ENCODE measurements around the gene REST.

REST gene, protein sequence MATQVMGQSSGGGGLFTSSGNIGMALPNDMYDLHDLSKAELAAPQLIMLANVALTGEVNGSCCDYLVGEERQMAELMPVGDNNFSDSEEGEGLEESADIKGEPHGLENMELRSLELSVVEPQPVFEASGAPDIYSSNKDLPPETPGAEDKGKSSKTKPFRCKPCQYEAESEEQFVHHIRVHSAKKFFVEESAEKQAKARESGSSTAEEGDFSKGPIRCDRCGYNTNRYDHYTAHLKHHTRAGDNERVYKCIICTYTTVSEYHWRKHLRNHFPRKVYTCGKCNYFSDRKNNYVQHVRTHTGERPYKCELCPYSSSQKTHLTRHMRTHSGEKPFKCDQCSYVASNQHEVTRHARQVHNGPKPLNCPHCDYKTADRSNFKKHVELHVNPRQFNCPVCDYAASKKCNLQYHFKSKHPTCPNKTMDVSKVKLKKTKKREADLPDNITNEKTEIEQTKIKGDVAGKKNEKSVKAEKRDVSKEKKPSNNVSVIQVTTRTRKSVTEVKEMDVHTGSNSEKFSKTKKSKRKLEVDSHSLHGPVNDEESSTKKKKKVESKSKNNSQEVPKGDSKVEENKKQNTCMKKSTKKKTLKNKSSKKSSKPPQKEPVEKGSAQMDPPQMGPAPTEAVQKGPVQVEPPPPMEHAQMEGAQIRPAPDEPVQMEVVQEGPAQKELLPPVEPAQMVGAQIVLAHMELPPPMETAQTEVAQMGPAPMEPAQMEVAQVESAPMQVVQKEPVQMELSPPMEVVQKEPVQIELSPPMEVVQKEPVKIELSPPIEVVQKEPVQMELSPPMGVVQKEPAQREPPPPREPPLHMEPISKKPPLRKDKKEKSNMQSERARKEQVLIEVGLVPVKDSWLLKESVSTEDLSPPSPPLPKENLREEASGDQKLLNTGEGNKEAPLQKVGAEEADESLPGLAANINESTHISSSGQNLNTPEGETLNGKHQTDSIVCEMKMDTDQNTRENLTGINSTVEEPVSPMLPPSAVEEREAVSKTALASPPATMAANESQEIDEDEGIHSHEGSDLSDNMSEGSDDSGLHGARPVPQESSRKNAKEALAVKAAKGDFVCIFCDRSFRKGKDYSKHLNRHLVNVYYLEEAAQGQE

DNA sequence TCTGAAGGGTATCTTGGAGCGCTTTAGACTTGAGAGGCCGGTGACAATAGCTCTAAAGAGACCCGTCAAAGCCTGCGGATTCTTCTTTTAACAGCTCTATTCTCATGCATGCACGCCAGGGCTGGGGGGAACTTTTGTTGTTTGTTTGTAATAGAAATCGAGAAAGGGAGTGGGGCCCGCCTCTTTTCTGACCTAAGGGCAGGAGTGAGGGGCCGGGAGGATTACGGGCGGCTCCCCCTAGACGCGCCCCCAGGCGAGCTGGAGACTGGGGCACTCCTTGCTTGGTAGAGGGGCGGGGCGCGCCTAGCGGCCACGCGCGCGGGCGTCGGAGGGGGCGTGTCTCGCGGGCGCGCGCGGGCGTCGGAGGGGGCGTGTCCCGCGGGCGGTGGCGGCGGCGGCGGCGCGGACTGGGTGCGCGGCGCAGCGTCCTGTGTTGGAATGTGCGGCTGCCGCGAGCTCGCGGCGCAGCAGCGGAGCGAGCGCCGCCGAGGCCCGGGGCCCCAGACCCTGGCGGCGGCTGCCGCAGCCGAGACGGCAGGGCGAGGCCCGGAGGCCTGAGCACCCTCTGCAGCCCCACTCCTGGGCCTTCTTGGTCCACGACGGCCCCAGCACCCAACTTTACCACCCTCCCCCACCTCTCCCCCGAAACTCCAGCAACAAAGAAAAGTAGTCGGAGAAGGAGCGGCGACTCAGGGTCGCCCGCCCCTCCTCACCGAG lies at the start of gene REST:
Gene REST, plus strand, starts transcription at position 412 of the 717 bp plus-strand sequence. CDS start 2,739 bp downstream, outside the sequence.
- DNase-seq (ENCODE audit: low read depth): no peak
- TF ChIP-seq, protein P1, sequence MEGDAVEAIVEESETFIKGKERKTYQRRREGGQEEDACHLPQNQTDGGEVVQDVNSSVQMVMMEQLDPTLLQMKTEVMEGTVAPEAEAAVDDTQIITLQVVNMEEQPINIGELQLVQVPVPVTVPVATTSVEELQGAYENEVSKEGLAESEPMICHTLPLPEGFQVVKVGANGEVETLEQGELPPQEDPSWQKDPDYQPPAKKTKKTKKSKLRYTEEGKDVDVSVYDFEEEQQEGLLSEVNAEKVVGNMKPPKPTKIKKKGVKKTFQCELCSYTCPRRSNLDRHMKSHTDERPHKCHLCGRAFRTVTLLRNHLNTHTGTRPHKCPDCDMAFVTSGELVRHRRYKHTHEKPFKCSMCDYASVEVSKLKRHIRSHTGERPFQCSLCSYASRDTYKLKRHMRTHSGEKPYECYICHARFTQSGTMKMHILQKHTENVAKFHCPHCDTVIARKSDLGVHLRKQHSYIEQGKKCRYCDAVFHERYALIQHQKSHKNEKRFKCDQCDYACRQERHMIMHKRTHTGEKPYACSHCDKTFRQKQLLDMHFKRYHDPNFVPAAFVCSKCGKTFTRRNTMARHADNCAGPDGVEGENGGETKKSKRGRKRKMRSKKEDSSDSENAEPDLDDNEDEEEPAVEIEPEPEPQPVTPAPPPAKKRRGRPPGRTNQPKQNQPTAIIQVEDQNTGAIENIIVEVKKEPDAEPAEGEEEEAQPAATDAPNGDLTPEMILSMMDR (IDR thresholded peaks at IDR 0.05; ENCODE audit: low read depth, low read length, missing control alignments): no peak

GRCh38 chr4:56859841-56860240 lies 47.9 kb upstream of the REST start:
- no peak overlapping the region for H3K4me3 ChIP-seq (ENCODE audit: low read depth, low read length)
- DNase-seq (ENCODE audit: low read depth): no peak
- TF ChIP-seq, protein P1 (IDR thresholded peaks at IDR 0.05; ENCODE audit: low read depth, low read length, missing control alignments): no peak

More for the DNA sequence above, at the start of gene REST:
- H3K4me3 ChIP-seq (ENCODE audit: low read depth, low read length): peak within 1 kb of the TSS; percentile 79

DNA sequence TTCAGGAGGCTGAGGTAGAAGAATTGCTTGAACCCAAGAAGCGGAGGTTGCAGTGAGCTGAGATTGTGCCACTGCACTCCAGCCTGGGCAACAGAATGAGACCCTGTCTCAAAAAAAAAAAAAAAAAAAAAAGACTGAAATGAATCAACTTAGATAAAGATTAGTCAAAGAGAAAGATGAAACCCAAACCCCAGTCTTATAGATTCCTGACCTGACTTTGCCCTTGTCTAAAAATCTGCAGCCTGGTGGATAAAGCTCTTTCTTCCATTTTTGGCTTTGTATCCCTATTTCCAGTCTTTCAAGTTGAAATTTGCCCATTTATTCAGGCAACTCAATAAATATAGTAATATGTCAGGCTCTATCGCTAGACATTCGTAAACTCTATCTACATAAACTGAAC lies 46.9 kb upstream of the REST start:
- DNase-seq (ENCODE audit: low read depth): no peak
- TF ChIP-seq, protein P1 (IDR thresholded peaks at IDR 0.05; ENCODE audit: low read depth, low read length, missing control alignments): no peak
- no peak overlapping the region for H3K4me3 ChIP-seq (ENCODE audit: low read depth, low read length)

GRCh38 chr4:56861360-56861759 lies 46.3 kb upstream of the REST start:
- TF ChIP-seq, protein P1 (IDR thresholded peaks at IDR 0.05; ENCODE audit: low read depth, low read length, missing control alignments): no peak
- no peak overlapping the region for H3K4me3 ChIP-seq (ENCODE audit: low read depth, low read length)
- no peak for DNase-seq (ENCODE audit: low read depth)

DNA sequence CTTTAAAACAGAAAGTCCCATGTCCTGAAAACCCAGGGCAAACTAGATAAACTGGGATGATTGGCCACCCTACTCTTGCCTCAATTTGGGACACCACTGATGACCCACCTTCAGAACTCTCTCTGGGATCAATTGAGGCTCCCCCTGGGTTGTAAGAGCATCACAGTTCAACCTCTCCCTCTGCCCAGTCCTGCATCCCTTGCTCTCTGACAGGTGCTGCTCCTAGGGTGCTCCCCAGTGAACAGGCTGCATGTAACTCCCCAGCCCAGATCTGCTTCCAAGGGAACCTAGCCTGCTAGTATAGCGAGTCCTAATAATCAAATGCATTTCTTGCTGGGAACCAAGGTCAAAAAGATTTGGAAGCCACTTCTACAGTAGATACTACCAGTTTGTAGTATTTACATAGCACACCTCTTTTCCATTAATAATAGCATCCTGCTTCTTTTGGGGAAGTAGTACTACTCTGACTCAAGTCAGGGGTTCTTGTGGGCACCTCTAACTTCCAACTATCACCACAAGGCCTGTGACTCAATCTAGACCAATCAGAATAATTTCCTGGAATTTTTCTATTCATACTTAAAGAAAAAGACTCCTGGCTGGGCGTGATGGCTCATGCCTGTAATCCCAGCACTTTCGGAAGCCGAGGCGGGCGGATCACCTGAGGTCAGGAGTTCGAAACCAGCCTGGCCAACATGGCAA lies 44.1 kb upstream of the REST start:
- TF ChIP-seq, protein P1 (IDR thresholded peaks at IDR 0.05; ENCODE audit: low read depth, low read length, missing control alignments): no peak
- DNase-seq (ENCODE audit: low read depth): no peak

DNA sequence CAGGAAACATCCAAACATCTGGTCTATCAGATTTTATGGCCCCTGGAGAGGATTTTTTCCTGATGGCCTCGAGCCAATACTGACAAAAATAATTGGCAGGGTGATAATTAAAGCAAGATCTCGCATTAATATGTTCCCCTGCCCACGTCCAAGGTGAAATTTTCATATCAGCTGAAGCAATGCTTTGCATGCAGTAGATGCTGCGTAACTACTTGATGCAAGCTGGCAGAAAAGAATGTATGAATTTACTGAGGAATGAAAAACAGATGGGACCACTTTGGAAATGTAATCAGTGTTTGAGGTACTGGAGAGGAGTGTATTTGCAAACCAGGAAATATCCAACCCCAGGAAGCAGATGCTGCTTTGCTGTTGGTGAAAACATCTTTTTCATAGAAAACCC lies 36.8 kb upstream of the REST start:
- TF ChIP-seq, protein P1 (IDR thresholded peaks at IDR 0.05; ENCODE audit: low read depth, low read length, missing control alignments): no peak
- DNase-seq (ENCODE audit: low read depth): no peak
- H3K4me3 ChIP-seq (ENCODE audit: low read depth, low read length): no peak overlapping the region

More for the DNA sequence above, 44.1 kb upstream of the REST start:
- H3K4me3 ChIP-seq (ENCODE audit: low read depth, low read length): no peak overlapping the region
